Stimulated activated CD8-positive, alpha-beta memory T cell treated with anti-CD3 and anti-CD28 coated beads, Interleukin-15, amount 100 ng/mL, for 48 hours (primary cell): ENCODE results near the gene SOX5.
"Not testable (repeated sequence)": the region's sequence is repeated elsewhere in the genome, so short reads cannot be mapped to it uniquely, and the experiment has no call there.

Experiments
- DNase-seq, 2 donors: peaks; one replicate each; pipeline ENCODE4 v3.0.0-alpha.2; 2020; ENCODE audit warnings: low read depth in 2 of 2

The SOX5 gene

DNA sequence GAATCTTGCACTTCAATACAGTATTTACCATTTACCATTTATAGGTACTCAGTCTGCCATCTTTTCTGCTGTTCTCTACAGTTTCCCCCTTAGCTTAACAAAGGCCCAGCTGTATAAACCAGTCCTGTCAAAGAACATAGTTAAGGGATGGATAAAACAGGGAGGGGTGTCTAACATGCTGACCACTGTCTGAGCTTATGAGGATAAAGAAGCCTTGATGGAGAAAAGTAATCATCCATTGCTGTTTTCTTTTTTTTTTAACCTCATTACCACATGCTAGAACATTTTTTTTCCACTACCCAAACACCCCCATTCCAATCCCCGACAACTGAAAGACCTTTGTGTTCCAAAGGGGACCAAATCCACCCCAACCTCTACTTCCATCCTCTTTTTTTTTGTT is 39.9 kb downstream of the SOX5 start:
- no peak for DNase-seq

DNA sequence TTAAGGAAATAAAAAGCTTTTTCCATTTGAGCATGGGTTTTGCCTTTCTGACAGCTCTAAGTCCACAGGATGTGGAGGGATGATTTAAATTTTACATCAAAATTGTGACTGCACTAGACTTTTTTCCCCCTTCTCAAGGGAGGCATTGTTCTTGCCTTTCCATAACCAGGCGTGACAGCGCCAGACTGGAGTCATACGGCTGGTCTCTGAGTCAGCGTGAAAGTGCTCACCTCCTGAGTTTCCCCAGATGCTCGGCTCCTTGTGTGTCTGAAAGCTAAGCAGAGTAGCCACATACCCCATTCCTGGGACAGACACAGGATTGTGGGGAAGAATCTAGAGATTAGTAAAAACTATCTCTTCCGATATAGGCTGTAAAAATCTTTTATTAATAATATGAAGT is 43.1 kb downstream of the SOX5 start:
- no peak for DNase-seq

DNA sequence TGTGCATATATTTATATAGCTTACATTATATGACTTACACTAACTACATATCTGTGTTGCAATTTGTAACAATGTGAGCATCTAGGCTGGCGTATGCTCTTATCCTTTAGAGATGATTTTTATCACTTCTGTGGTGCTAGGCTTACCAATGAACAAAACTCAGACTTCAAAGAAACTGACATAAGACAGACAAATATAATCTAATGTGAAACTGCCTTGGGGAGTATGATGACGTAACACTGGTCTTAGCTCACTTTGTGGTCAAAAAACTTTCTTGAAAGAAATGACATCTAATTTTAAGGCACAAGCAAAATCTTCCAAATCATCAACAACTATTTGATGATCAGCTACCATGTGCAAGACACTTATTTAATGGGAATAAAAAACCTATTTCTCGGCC is 50.0 kb downstream of the SOX5 start:
- no peak for DNase-seq

DNA sequence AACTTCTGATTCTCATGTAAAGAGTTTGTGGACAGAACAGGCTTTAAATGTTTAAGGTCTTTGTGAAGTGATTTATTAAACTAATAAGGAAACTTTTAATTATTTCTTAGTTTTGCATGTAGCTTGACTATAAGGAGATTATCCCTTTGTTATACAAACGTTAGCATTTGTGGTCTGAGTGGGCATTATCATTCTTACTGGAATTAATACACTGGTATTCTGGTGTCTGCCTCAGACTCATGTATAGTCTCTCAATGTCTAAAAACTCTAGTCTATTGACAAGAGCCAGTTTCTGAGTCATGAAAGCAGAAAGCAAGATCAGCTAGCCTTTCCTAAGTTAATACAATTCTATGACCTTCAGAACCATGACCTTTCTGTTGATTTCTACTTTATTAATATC is 51.3 kb downstream of the SOX5 start:
- no peak for DNase-seq

DNA sequence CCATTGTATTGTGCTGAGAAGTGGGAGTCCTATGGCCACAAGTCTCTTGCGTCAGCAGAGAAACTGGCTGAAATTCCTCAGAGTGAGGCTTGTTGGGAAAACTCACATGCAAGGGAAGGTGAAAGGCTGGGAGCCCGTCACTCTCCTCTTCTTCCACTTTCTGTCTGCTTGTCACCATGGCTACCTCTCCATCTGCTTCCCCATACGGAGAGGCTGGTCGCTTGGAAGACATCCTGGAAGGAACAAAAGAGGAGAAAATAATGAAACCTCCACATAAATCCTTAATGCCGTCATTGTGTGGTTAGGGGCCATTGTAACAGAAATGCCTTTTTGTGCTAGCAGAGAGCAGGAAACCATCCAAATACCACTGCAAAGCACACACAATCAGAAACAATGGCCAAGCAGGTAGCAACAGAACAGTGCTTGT is 53.7 kb downstream of the SOX5 start:
- no peak for DNase-seq

DNA sequence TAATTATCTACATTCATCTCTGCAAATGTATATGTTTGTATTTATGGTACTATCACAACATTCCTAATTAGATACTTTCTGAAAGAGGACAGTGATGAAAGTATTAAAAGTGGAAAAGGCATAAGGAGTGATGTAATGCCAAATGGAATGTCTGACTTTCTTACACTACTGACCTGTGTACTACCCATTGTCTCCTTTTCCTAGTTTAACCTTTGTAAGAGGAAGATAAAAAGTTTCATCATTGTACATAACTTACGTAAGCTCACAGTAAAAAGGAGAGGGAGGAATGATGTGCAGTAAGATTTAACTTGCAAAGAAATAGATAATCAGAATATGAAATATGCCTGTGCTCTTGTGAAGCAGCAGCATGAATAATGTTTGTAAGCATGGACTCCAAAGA is 55.9 kb downstream of the SOX5 start:
- DNase-seq = no peak

DNA sequence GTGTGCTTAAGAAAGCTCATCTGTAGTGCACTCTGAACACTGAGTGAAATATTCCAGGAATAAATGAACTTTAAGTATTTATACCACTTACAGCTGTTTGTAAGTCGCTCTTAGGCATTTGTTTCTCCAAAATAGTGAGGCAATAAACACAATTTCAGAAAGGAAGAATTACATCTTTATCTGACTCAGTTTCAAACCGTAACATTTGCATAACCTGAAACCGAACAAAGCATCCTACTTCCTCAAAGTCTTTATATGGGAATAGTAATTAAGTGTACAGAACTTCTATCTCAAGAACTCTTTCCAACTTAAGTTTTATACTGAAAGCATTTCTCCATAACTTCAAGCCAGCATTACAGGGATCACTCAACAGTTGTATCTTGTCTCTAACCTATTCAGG is 58.4 kb downstream of the SOX5 start:
- no peak for DNase-seq

DNA sequence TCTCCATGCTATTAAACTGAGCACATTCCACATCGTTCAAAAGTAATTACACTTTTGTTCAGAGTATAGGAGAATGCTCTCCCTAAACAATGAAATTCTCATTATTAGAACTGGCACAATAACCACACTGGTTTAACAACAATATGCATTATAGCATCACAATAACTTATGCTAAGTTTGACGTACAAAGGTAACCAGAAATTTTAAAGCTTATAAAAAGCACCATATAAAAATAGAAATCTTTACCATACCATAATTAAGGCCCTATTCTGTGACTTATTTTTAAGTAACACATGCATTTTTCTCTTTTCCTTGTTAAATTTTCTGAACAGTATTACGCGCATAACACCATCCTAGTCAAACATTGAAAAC is 60.4 kb downstream of the SOX5 start:
- no peak for DNase-seq

DNA sequence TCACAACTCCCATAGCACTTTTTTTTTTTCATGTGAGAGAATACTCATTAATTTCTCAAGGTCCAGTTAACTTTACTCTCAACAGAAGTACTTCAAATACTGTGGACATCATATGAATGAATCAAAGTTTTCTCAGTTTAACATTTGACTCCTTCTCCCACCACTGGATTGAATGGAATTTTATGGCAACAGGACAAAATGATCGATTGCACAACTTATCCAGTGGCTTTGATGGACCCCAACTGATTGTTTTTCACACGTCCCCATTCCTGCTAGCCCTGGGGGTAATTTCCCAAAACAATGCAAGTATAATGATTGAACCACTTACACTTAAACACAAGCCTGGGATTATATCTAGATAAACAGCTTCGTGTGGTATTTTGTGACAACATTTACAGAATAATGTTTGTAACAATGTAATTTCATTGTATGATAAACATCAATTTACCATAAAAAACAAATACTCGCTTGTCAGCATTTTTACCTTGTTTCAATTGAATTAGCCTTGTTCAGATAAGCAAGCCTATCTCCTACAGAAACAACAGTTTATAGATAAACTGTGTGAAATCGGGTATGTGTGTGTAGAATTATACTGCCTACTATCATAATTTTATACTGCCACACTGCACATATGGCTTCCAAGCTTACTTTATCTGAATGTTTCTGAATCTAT is 60.9 kb downstream of the SOX5 start:
- DNase-seq = no peak

DNA sequence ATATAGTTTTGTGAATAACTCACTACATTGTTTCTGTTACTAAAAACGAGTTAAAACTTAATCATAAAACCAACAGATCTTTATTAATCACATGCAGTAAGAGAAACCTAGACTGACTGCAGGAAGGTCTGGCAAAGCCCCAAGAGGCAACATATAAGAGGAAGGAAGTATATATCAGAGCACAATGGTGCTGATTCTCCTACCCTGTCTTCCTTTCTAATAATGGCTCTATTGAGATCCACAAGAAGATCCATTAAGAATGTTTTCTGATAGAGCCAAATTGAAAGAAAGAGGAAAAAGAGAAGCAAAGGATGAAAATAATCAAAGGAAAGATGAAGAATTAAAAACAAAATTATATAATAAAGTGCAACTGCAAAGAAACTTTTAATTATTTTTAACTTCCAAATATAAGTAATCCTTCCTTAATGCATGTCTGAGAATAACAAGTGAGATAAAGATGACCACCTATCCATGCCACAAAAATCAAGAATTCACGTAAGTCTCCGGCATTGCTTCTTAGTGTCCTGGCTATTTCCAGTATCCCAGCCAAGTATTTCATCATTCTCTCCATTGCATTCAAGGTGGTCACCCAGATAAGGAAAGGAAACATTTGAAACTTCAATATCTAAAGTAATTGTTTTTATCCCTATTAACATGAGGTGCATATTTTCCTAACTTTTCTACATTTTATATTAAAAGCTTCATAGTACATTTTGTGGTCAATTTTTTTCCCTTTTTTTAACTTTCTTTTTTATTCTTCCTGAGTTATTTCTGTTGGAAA is 62.2 kb downstream of the SOX5 start:
- no peak for DNase-seq

DNA sequence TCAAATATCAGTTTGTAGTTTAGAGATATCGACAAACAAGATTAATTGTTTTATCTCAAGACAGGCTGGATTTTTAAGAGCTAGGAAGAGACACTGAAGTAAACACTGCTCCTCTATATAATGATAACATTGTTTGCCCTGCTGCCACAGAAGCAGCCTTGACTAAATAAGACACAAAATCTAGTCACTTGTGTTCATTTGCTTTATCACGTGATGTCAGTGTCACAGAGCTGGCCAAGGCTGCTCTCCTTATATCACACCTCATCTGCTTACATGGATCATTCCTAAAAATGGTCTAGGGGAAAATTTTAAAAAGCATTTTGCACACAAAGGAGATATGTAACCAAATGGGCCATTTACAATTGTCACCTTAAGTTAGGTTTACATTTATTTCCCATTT is 64.1 kb downstream of the SOX5 start:
- no peak for DNase-seq

DNA sequence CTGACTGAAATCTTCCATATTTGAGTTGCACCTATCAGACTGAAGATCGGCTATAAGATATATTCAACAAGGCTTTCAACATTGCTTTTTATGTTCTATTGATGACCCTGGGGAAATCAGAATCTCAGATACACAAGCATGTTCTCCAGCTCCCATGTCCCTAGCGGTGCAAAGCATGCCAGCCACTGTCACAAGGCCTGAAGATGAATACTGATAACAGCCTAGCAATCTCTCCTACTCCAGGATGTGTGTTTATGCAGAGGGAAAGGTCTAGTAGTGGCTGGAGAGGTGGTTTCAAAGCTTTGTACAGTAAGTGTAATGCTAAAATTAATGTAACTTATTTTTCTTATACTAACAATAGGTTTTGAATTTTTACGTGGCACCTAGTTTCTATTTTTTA is 64.6 kb downstream of the SOX5 start:
- no peak for DNase-seq

DNA sequence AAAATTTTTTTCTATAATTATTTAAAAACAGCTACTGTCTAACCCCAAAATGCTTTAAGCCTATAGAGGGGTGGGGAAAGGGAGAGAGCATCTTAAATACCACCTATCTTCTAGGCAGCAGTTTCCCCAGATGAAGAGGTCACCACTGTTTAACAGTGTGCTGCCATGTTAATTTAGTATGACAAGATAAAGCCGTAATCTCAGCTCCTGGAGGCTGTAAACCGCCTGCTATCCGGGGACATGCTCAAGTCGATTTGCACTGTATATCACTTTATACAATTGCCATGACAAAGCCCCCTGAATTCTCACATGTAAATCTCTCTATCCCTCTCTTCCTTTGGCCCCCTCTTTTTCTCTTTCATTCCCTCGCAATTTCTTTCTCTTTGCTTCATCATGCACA is 68.5 kb downstream of the SOX5 start:
- DNase-seq = no peak

DNA sequence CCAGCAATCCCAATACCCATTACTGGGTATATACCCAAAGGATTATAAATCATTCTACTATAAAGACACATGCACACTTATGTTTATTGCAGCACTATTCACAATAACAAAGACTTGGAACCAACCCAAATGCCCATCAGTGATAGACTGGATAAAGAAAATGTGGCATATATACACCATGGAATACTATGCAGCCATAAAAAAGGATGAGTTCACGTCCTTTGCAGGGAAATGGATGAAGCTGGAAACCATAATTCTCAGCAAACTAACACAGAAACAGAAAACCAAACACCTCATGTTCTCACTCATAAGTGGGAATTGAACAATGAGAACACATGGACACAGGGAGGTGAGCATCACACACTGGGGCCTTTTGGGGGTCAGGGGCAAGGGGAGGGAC is 72.9 kb downstream of the SOX5 start:
- not testable (repeated sequence) for DNase-seq

DNA sequence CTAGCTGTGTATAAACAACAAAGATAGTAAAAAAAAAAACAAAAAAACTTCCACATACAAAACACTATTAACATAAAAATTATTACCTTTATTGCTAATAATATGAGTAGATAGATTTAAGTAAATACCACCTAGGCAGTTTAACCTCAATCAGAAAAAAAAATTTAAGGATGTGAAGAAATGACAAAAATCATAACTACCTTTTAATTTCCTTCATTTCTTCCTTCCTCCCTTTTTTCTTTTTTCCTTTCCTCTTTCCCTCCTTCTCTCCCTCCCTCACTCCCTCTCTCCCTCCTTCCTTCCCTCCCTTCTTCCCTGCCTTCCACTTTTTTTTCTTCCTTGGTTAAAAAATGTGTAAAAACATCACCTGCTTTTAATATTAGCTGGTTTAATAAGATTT is 81.7 kb downstream of the SOX5 start:
- DNase-seq = no peak

DNA sequence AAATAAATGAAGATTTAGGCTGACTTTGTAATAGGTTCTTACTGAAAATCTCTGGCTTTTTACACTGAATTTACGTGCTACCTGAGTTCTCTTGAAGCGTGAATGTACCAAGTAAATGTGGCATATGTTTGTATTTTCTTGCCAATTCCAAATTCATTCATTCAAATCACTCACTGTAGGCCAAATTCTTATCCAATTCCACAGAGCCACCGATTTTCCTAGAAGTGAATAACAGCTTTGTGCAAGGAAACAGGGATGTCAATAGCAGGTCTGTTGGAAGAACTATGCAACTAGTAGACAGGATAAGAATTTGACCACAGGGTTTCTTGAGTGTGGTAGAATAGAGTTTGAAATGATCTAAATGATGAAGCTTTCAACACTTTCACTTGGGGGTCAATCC is 86.8 kb downstream of the SOX5 start:
- DNase-seq = no peak

DNA sequence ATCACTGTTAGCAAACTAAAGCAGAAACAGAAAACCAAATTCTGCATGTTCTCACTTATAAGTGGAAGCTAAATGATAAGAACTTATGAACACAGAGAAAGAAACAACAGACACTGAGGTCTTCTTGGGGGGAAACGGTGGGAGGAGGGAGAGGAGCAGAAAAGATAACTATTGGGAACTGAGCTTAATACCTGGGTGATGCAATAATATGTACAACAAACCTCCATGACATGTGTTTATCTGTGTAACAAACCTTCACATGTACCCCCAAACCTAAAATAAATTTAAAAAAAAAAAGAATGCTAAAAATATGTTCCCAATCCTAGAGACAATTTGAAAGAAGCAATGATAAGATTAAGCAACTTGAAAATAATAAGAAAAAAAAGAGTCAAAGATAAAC is 89.5 kb downstream of the SOX5 start:
- DNase-seq = no peak

DNA sequence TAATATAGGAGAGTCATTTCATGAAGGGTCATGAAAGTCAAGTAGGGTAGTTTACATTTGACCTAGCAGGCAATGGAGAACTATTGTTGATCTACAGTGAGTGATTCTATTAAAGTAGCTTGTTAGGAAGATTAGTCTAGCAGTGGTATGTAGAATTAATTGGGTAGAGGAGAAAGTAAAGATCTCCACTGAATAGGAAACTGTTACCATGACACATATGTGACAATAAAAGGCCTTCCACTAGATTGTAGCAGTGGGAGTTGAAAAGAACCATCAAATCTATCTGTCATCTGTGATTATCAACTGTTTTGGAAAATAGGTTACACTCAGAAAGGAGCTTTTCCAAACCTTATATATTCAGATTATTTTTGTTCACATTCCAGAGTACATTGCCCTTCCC is 92.3 kb downstream of the SOX5 start:
- no peak for DNase-seq

DNA sequence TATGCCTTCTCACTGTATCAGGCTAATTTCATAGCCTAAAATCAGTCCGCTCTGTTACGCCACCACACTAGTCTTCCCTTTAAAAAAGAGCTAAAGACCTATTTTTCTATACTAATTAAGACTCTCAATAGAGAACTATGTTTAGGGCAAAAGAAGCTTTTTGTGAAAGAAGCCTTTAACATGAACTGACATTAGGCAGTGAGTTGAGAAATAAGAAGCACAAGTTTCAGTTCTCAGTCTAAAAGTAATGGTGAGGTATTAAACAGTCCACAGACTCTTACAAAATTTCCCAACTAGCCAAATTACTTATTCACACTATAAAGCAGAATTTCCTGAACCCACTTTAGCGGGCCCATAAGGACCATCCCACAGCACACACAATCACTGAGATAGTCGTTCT is 93.7 kb downstream of the SOX5 start:
- no peak for DNase-seq

DNA sequence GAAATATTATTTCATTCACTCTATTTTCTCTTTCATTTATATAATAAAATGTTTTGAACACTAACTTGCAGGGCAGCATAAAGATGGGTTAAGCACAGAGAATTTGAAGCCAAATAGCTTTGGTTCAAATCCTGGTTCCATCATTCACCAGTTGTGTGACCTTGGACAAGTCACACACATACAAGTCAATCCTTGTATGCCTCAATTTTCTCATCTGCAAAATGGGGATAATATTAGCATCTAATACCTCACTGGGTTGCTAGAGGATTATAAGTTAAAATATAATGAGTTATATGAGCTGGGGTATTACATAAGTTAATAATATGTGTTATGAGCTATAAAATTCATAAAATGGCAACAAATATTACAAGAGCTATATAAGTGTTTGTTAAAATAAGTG is 94.9 kb downstream of the SOX5 start:
- DNase-seq = no peak

DNA sequence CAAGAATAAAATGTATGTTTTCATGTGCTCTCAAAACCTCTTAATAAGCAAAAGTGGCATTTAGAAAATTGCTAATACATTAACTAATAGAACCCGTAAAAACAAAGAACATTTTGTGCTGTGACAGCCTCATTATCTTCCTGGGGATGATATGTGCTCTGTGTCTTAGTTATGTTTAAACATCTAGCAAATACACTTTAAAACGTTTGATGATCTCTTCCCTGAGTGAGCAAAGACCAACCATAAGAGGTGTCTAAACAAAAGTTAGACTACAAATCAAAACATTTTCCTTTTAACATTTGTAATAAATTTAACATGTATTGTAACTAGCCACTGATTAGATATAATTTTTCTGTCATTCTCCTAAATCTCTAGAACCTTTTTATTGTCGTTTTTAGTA is 95.8 kb downstream of the SOX5 start:
- DNase-seq = no peak

DNA sequence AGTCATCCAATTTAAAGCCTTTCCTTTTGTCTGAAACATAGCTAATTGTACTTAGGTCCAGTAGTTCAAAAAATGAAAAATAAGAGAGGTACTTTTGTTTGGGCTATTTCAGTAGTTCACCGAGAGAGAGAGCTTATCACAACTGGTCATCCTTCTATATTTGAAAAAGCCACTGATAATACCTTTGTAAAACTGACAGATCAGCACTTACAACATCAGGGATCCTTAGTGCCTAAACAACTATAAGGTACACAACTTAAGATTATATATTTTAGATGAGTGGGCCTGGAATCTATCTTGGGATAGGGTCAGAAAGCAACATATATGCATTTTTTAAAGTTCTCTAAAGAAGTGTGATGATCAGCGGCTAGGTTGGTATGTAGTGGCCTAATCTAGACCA is 97.9 kb downstream of the SOX5 start:
- DNase-seq = no peak

DNA sequence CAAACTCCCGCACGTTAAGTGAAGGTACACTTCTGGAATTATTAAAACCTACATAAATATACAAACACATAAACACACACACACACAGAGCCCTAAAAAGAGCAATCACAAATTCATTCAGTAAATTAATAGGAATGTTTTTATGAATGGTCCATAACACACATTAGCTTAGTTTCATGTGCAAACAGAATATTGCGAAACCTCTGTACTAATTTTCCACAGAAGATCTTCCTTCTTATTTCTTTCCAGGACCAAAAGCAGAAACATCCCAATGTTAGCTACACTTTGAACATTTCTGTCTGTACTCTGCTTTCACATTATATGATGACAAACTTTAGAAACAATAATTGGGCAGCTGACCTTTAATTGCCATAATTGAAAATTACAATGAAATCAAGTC is 101.6 kb downstream of the SOX5 start:
- DNase-seq = no peak

DNA sequence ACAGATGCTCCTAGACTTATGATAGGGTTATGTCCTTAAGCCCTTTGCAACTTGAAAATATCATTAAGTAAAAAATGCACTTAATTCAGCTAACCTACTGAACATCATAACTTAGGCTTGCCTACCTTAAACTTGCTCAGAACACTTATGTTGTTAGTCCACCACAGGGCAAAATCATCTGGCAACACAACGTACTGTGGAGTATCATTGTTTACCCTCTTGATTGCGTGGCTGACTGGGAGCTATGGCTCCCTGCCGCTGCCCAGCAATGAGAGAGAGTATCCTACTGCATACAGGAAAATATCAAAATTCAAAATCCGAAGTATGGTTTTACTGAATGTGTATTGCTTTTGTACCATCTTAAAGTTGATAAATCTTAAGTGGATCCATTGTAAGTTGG is 105.5 kb downstream of the SOX5 start:
- no peak for DNase-seq
